ENCODE measurements around the gene TMCO5A. TPM values are rescaled to one million over a fixed set of nuclear protein-coding genes. Genes with fewer than 3 reads are reported as not detected.
A peak's percentile ranks its signal among the peaks of the same experiment; 100 is the strongest.

TMCO5A gene
- total RNA-seq, 4 donors from 2014 or later = not detected

DNA sequence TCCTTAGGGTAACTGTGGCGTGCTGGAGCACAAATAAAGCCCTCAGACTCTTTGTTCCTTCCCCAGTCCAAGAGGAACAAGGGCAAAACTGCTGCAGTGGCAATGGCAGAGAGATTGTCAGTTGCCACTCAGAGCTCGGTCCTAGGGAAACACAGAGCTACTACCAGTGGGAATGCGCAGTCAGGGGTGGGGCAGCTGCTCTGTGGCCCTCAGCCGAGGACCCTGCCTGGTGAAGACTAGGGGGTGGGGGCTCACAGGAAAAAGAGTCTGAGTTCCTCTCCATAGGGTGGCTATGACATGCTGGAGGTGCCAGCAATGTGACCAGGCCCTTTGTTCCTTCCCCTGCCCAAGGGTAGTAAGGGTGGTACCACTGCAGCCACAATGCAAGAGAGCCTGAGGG is 43.8 kb downstream of the TMCO5A start:
- TF ChIP-seq, protein P1, sequence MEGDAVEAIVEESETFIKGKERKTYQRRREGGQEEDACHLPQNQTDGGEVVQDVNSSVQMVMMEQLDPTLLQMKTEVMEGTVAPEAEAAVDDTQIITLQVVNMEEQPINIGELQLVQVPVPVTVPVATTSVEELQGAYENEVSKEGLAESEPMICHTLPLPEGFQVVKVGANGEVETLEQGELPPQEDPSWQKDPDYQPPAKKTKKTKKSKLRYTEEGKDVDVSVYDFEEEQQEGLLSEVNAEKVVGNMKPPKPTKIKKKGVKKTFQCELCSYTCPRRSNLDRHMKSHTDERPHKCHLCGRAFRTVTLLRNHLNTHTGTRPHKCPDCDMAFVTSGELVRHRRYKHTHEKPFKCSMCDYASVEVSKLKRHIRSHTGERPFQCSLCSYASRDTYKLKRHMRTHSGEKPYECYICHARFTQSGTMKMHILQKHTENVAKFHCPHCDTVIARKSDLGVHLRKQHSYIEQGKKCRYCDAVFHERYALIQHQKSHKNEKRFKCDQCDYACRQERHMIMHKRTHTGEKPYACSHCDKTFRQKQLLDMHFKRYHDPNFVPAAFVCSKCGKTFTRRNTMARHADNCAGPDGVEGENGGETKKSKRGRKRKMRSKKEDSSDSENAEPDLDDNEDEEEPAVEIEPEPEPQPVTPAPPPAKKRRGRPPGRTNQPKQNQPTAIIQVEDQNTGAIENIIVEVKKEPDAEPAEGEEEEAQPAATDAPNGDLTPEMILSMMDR (IDR thresholded peaks at IDR 0.05) = no peak
- TF ChIP-seq POLR2A (IDR thresholded peaks at IDR 0.05) = no peak
- no peak overlapping the region for H3K4me3 ChIP-seq
- H3K27me3 ChIP-seq = no peaks in the 10 kb centered on the region
- DNase-seq = no peak
- no peak overlapping the region for H3K27ac ChIP-seq
- no peaks in the 10 kb centered on the region for H3K36me3 ChIP-seq
- H3K9me3 ChIP-seq = no peaks in the 10 kb centered on the region
- H3K4me1 ChIP-seq = no peaks in the 10 kb centered on the region

DNA sequence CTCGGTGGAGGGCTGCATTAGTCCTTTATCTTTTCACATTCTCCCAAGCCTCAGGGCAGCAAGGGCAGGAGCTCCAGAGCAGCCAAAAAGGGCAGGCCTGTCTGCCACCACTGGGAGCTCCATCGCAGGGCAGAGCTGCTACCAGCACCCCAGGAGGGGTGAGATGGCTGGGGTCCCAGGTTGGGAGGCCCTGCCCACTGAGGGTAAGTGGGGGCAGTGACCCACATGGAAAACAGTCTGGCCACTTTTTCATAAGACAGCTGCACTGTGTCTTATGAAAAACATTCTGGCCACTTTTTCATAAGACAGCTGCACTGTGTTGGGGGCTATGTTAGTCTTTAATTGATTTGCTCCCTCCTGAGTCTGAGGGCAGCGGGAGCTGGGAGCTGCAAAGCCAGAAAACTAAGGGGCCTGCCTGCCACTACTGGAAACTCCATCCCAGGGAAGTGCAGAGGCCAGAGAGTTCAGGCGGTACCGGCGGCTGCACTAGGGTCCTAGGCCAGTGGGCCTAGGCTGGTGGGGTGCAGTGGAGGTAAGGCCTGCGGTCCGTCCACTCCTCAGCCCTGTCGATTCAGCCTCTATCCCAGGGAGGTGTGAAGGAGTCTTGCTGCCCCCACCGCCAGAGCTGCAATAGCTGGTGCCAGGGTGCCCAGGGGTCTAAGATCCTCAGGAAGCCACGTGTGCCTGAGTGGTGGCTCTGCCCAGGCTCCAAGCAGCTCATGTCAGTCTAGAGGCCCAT is 45.4 kb downstream of the TMCO5A start:
- Histone ChIP-seq H3K9me3 (no peaks in the 10 kb centered on the region), H3K4me3 (no peak overlapping the region), H3K27me3 (no peaks in the 10 kb centered on the region), H3K27ac (no peak overlapping the region), H3K4me1 (no peaks in the 10 kb centered on the region), H3K36me3 (no peaks in the 10 kb centered on the region)
- TF ChIP-seq POLR2A (IDR thresholded peaks at IDR 0.05) = no peak
- TF ChIP-seq, protein P1 (IDR thresholded peaks at IDR 0.05) = no peak
- peak in 1 of 3 donors; percentile 39 for DNase-seq

DNA sequence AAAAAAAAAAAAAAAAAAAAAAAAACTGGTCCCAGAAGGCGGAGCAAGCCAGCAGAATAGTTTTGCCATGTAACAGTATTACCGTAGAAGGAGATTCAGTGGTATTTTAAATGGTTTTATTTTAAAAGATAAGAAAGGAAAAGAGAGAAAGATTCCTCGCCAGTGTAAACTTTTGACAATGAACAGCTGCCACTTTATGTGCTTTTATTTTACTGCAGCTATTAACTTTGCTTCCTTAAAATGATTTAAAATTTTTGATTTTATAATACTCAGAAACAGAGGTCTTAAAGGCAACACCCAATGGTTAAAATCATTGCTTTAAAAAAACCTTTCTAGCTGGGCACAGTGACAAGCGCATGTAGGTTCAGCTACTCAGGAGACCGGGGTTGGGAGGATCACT is 46.8 kb downstream of the TMCO5A start:
- no peaks in the 10 kb centered on the region for H3K36me3 ChIP-seq
- H3K4me1 ChIP-seq = no peaks in the 10 kb centered on the region
- TF ChIP-seq, protein P1 (IDR thresholded peaks at IDR 0.05) = no peak
- no peaks in the 10 kb centered on the region for H3K9me3 ChIP-seq
- no peak overlapping the region for H3K4me3 ChIP-seq
- no peaks in the 10 kb centered on the region for H3K27me3 ChIP-seq
- H3K27ac ChIP-seq = no peak overlapping the region
- no peak for DNase-seq

DNA sequence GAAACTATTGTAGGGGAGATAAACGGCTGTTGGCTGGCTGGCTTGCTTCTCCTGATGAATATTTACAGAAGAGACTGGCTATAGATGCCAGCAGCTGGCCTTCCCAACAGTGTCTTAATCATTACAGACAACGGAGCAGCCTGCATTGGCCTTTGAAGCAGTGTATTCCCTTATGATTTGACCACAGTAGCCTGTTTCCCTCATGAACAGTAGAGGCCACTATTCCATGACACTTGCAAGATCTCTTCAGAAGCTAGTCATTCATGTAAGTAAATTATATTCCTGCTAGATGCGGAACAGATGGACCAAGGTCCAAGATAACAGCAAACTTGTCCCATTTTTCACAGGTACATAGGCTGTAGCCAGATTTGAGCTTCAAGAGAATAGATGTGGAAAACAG is 47.3 kb downstream of the TMCO5A start:
- H3K27me3 ChIP-seq = no peaks in the 10 kb centered on the region
- no peaks in the 10 kb centered on the region for H3K9me3 ChIP-seq
- no peak for DNase-seq
- H3K4me1 ChIP-seq = no peaks in the 10 kb centered on the region
- no peak overlapping the region for H3K4me3 ChIP-seq
- H3K27ac ChIP-seq = no peak overlapping the region
- TF ChIP-seq, protein P1 (IDR thresholded peaks at IDR 0.05) = peak in 3 of 6 experiments; percentile 11 to 29 (median 17)
- no peak for TF ChIP-seq POLR2A (IDR thresholded peaks at IDR 0.05)
- no peaks in the 10 kb centered on the region for H3K36me3 ChIP-seq

DNA sequence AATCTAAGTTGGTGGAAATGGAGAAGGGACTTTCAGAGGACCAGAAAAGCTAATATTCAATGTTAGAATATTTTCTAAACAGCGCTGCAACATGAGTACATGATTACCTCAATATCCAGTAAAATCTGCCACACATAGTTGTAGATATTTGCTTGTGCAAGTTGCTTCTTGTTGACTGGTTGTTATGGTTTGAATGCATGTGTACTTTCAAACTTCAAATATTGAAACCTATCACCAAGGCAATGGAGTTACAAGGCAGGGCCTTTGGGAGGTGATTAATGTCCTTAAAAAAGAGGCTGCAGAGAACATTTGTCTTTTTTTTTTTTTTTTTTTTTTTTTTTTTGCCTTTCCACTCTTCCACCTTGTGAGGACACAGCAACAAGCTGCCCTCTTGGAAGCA is 49.9 kb downstream of the TMCO5A start:
- H3K4me3 ChIP-seq = no peak overlapping the region
- H3K27me3 ChIP-seq = no peaks in the 10 kb centered on the region
- H3K4me1 ChIP-seq = no peaks in the 10 kb centered on the region
- H3K36me3 ChIP-seq = no peaks in the 10 kb centered on the region
- no peak overlapping the region for H3K27ac ChIP-seq
- no peaks in the 10 kb centered on the region for H3K9me3 ChIP-seq
- no peak for DNase-seq
- no peak for TF ChIP-seq POLR2A (IDR thresholded peaks at IDR 0.05)
- TF ChIP-seq, protein P1 (IDR thresholded peaks at IDR 0.05) = no peak

All from Peyer's patch (tissue), 4 donors.